NCI-H128 (cell line): Measurements from ENCODE around the gene RELL1.
A peak's percentile ranks its signal among the peaks of the same experiment; 100 is the strongest.

Experiments used
- DNase-seq: peaks from one replicate; lab custom pipeline; 2025; ENCODE audit not compliant: unreplicated experiment; lab: John Stamatoyannopoulos, UW

RELL1 gene

GRCh38 chr4:37603711-37604110 is 82.5 kb downstream of the RELL1 start:
- no peak for DNase-seq

- DNase-seq = peak; percentile 0
Observed at GRCh38 chr4:37603070-37603468, 83.1 kb downstream of the RELL1 start.

GRCh38 chr4:37602454-37603069 is 83.6 kb downstream of the RELL1 start:
- DNase-seq = no peak

- DNase-seq = no peak
Observed at GRCh38 chr4:37601531-37601930, 84.6 kb downstream of the RELL1 start.

- no peak for DNase-seq
Observed at GRCh38 chr4:37599092-37599790, 86.9 kb downstream of the RELL1 start.

GRCh38 chr4:37597034-37597433 is 89.1 kb downstream of the RELL1 start:
- DNase-seq = no peak

GRCh38 chr4:37595875-37596680 is 90.1 kb downstream of the RELL1 start:
- no peak for DNase-seq

GRCh38 chr4:37594099-37594498 is 92.1 kb downstream of the RELL1 start:
- no peak for DNase-seq

- no peak for DNase-seq
Observed at GRCh38 chr4:37591349-37591748, 94.8 kb downstream of the RELL1 start.

- DNase-seq = no peak
Observed at GRCh38 chr4:37590016-37590415, 96.2 kb downstream of the RELL1 start.

GRCh38 chr4:37588150-37588549 is 98.0 kb downstream of the RELL1 start:
- no peak for DNase-seq

- no peak for DNase-seq
Observed at GRCh38 chr4:37586194-37586593, 100.0 kb downstream of the RELL1 start.

- no peak for DNase-seq
Observed at GRCh38 chr4:37584493-37585060, 101.6 kb downstream of the RELL1 start.

GRCh38 chr4:37584071-37584470 is 102.1 kb downstream of the RELL1 start:
- no peak for DNase-seq

GRCh38 chr4:37573566-37573965 is 112.6 kb downstream of the RELL1 start:
- no peak for DNase-seq

- DNase-seq = no peak
Observed at GRCh38 chr4:37568489-37568888, 117.7 kb downstream of the RELL1 start.

GRCh38 chr4:37567836-37568235 is 118.3 kb downstream of the RELL1 start:
- DNase-seq = no peak

- no peak for DNase-seq
Observed at GRCh38 chr4:37562592-37562991, 123.6 kb downstream of the RELL1 start.

GRCh38 chr4:37561803-37562207 is 124.4 kb downstream of the RELL1 start:
- DNase-seq = no peak

GRCh38 chr4:37561196-37561802 is 124.9 kb downstream of the RELL1 start:
- DNase-seq = no peak
